PC-9 (cell line): ENCODE results near the gene FXYD6. TPM values are rescaled to one million over a fixed set of nuclear protein-coding genes. Genes with fewer than 3 reads are reported as not detected.

ENCODE experiments used
- BruUV-seq: library from RNA; stranded (reverse); fragments of 400-500 nt; replicated peaks from 2 replicates; lab custom pipeline; 2021; lab: Mats Ljungman, UMichigan
- CTCF ChIA-PET: fragments of 300-600 bp; sonication (Branson Sonifier 250); formaldehyde crosslinking; loops from one replicate; lab custom pipeline; 2022; ENCODE audit warnings: antibody characterized with exemption; lab: Charles Lee
- POLR2A ChIA-PET: fragments of 300-600 bp; sonication (Branson Sonifier 250); formaldehyde crosslinking; loops from one replicate; lab custom pipeline; 2022; ENCODE audit warnings: antibody characterized with exemption; ENCODE audit not compliant: unreplicated experiment; lab: Charles Lee
- DNase-seq, 2 experiments: peaks; one replicate each; pipeline versions ENCODE4 v3.0.0 to v3.0.0-alpha.2; 2015 to 2022; ENCODE audit warnings: mixed read lengths in 1 of 2
- H2AFZ ChIP-seq: fragments of 200-600 bp; sonication (generic); 2 replicates; pipeline ENCODE4 v1.8.1; 2017; ENCODE audit warnings: antibody characterized with exemption
- H3F3A ChIP-seq: fragments of 200-600 bp; sonication (generic); 2 replicates; pipeline ENCODE4 v1.8.1; 2017; ENCODE audit warnings: antibody characterized with exemption, mild to moderate bottlenecking, low read depth; ENCODE audit not compliant: insufficient read depth
- H3K27ac ChIP-seq: fragments of 200-600 bp; sonication (generic); 2 replicates; pipeline ENCODE4 v1.6.1; 2016; ENCODE audit warnings: mixed run types
- H3K27me3 ChIP-seq: fragments of 200-600 bp; sonication (generic); 2 replicates; pipeline ENCODE4 v1.6.1; 2016; ENCODE audit warnings: low read depth, mixed run types; ENCODE audit not compliant: insufficient read depth
- H3K36me3 ChIP-seq: fragments of 200-600 bp; sonication (generic); 2 replicates; pipeline ENCODE4 v1.6.1; 2016; ENCODE audit warnings: low read depth, mixed run types
- H3K4me1 ChIP-seq: fragments of 200-600 bp; sonication (generic); replicated peaks from 2 replicates; pipeline ENCODE4 v1.6.1; 2016; ENCODE audit warnings: mixed run types; ENCODE audit not compliant: insufficient read depth
- H3K4me2 ChIP-seq: fragments of 200-600 bp; sonication (generic); 2 replicates; pipeline ENCODE4 v1.6.1; 2017; ENCODE audit warnings: mixed run types
- H3K4me3 ChIP-seq: fragments of 200-600 bp; sonication (generic); 2 replicates; pipeline ENCODE4 v1.6.1; 2016; ENCODE audit warnings: mixed run types
- H3K79me2 ChIP-seq: fragments of 200-600 bp; sonication (generic); 2 replicates; pipeline ENCODE4 v1.6.1; 2017; ENCODE audit warnings: low read depth, mixed run types
- H3K9me2 ChIP-seq: fragments of 200-600 bp; sonication (generic); 2 replicates; pipeline ENCODE4 v1.8.1; 2017; ENCODE audit warnings: mild to moderate bottlenecking; ENCODE audit not compliant: insufficient read depth
- H3K9me3 ChIP-seq: fragments of 200-600 bp; sonication (generic); 2 replicates; pipeline ENCODE4 v1.8.1; 2016; ENCODE audit warnings: low read depth; ENCODE audit not compliant: insufficient read depth
- H4K20me1 ChIP-seq: fragments of 200-600 bp; sonication (generic); 2 replicates; pipeline ENCODE4 v1.8.1; 2017; ENCODE audit not compliant: insufficient read depth
- CTCF ChIP-seq: fragments of 200-600 bp; sonication (generic); conservative IDR thresholded peaks from 2 replicates; pipeline ENCODE4 v1.6.1; 2017; ENCODE audit warnings: mixed run types, antibody characterized with exemption, mild to moderate bottlenecking, moderate library complexity
- EZH2 ChIP-seq: fragments of 200-600 bp; sonication (generic); IDR thresholded peaks from 2 replicates; pipeline ENCODE4 v1.8.0; 2017; ENCODE audit warnings: antibody characterized with exemption, low read depth
- intact Hi-C: fragments of 100-400 bp; cut with micrococcal nuclease; formaldehyde crosslinking; loops from one replicate; pipeline ENCODE4 v1.10.0; 2022; ENCODE audit not compliant: unreplicated experiment
- total RNA-seq: library from RNA; stranded (reverse); gene quantifications from 2 replicates; pipeline ENCODE4 v1.2.3, GENCODE V29; 2021

Gene FXYD6
- total RNA-seq, 1 experiment from 2014 or later = 0.20 TPM

GRCh38 chr11:117898059-117898458 lies 21.6 kb upstream of the FXYD6 start:
- Histone ChIP-seq H3K79me2 (no peaks in the 10 kb centered on the region), H3K4me1 (no peaks in the 10 kb centered on the region), H3F3A (no peaks in the 10 kb centered on the region), H3K9me3 (no peaks in the 10 kb centered on the region), H3K4me3 (no peak overlapping the region), H3K27ac (no peak overlapping the region), H3K36me3 (no peaks in the 10 kb centered on the region), H3K9me2 (no peaks in the 10 kb centered on the region), H3K4me2 (no peak overlapping the region), H3K27me3 (peaks cover 5% of the 10 kb centered on the region; the same call in 1 of the 2 replicates), H4K20me1 (no peaks in the 10 kb centered on the region), H2AFZ (no peak overlapping the region)
- no peak for DNase-seq
- ChIA-PET CTCF (no interaction called here), POLR2A (no interaction called here)
- no peak for TF ChIP-seq EZH2
- TF ChIP-seq CTCF = no peak
- intact Hi-C loops = no loop called here
- BruUV-seq = no TSS peak

GRCh38 chr11:117892651-117893050 lies 16.2 kb upstream of the FXYD6 start:
- CTCF ChIA-PET = no interaction called here

DNA sequence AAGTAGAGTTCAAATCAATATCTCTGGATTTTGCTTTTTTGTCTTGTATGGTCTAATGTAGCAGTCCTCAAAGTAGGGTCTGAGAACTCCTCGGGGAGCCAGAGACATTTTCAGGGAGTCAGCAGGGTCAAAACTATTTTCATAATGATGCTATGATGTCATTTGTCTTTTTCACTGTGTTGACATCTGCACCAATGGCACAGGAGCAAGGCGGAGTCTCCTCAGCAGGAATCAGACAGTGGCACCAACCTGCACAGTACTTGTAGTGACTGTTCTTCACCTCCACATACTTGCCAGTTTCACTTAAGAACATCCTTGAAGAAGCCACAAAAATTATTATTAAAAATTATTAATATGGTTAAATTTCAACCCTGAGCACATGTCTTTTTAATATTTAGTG lies 14.9 kb upstream of the FXYD6 start:
- Histone ChIP-seq H3K27me3 (peaks cover 20% of the 10 kb centered on the region; the same call in 1 of the 2 replicates), H3F3A (no peaks in the 10 kb centered on the region), H4K20me1 (no peaks in the 10 kb centered on the region), H3K4me2 (no peak overlapping the region), H3K27ac (no peak overlapping the region), H3K9me3 (no peaks in the 10 kb centered on the region), H3K9me2 (no peaks in the 10 kb centered on the region), H3K4me3 (no peak overlapping the region), H2AFZ (no peak overlapping the region), H3K36me3 (no peaks in the 10 kb centered on the region), H3K79me2 (no peaks in the 10 kb centered on the region), H3K4me1 (no peaks in the 10 kb centered on the region)
- no peak for DNase-seq
- no TSS peak for BruUV-seq
- intact Hi-C loops = no loop called here
- no peak for TF ChIP-seq CTCF
- no peak for TF ChIP-seq EZH2
- CTCF ChIA-PET = no interaction called here
- POLR2A ChIA-PET = interaction anchor here (0.7 kb wide), 1 partner anchor 16 kb away, joined by 3 read pairs; no protein-coding TSS in a partner anchor

More at GRCh38 chr11:117892651-117893050, 16.2 kb upstream of the FXYD6 start:
- Histone ChIP-seq H3K9me3 (no peaks in the 10 kb centered on the region), H3K27me3 (peaks cover 18% of the 10 kb centered on the region; the same call in 1 of the 2 replicates), H3K79me2 (no peaks in the 10 kb centered on the region), H3K4me3 (no peak overlapping the region), H3K4me2 (no peak overlapping the region), H3F3A (no peaks in the 10 kb centered on the region), H3K36me3 (no peaks in the 10 kb centered on the region), H3K9me2 (no peaks in the 10 kb centered on the region), H3K27ac (no peak overlapping the region), H3K4me1 (no peaks in the 10 kb centered on the region), H4K20me1 (no peaks in the 10 kb centered on the region), H2AFZ (no peak overlapping the region)
- TF ChIP-seq CTCF = no peak
- no peak for TF ChIP-seq EZH2
- no TSS peak for BruUV-seq
- intact Hi-C loops = no loop called here
- DNase-seq = no peak
- POLR2A ChIA-PET = no interaction called here
